Measurements from ENCODE around the gene SEMA6B.

GRCh38 chr19:4555657-4556561, 3.6 kb downstream of the SEMA6B start:
- TF ChIP-seq CTCF (conservative IDR thresholded peaks at IDR 0.05; ENCODE audit: low read depth, low read length) (no peak), USF2 (IDR thresholded peaks at IDR 0.05; ENCODE audit: low read depth, low read length) (no peak), SMC3 (IDR thresholded peaks at IDR 0.05; ENCODE audit: low read depth, low read length) (no peak), FOS (IDR thresholded peaks at IDR 0.05; ENCODE audit: low read depth, low read length) (no peak), POLR2A (IDR thresholded peaks at IDR 0.05; ENCODE audit: low read depth, low read length) (no peak)
